GM19193 (cell line): ENCODE measurements around the gene ZNF236.

Experiments used
- POLR2A ChIP-seq: IDR thresholded peaks from 4 replicates; pipeline ENCODE4 v1.6.1; 2011; ENCODE audit not compliant: insufficient read depth, insufficient read length; ENCODE audit errors: extremely low read depth

ZNF236 gene

GRCh38 chr18:76991021-76991688 lies 168.8 kb downstream of the ZNF236 start:
- no peak for TF ChIP-seq POLR2A

- no peak for TF ChIP-seq POLR2A
Observed at GRCh38 chr18:76992226-76993084, 170.1 kb downstream of the ZNF236 start.

DNA sequence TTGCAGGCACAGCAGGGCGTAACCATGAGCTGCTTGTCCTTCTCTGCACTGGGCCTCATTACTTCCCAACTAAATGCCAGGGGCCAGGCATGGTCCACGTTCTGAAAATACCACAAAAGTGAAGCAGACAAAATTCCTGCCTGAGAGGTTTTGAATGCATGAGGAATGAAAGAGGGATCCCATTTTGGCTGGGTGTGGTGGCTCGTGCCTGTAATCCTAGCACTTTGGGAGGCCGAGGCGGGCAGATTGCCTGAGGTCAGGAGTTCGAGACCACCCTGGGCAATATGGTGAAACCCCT lies 170.7 kb downstream of the ZNF236 start:
- no peak for TF ChIP-seq POLR2A

DNA sequence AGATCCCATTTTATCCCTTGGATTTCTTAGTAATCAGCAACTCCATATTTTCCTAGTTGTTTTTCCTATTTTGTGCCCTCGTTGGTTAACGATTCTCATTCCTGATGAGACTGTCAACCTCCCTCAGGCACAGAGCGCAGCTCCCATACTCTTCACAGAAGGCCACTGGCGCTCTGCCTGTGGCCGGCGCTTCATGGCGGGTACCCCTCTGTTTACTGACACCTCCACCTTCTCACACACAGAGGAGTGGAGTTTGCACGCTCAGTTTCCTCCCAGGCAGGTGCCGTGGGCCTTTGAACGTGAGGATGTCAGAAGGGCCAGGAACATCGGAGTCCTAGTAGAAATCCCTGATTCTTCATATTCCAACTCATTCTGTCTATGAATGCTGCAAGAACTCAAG lies 171.2 kb downstream of the ZNF236 start:
- no peak for TF ChIP-seq POLR2A

DNA sequence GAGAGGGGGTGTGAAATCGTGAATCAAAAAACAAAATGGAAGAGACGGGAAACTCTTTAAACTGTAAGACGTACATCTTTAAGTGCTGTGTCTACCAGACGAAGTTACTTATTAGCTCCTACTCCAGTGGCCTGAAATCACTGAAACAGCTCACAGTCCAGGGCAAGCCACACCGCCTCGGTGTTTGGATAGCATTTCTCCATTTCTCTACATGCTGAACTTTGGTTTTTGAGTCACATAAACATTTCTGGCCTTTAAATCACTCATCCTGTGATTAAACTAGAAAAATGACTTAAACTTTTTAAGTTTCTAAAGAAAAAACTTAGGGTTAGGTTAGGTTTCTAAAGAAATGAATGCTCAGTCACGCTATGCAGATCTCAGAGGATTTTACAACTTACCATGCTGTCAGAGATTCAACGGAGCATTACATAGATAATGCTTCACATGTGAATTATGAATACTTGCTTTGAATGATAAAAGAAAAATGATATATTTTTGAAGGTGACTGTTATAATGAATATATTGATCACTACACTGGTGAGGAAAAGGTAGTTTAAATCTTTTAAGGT lies 171.8 kb downstream of the ZNF236 start:
- TF ChIP-seq POLR2A, result no peak

DNA sequence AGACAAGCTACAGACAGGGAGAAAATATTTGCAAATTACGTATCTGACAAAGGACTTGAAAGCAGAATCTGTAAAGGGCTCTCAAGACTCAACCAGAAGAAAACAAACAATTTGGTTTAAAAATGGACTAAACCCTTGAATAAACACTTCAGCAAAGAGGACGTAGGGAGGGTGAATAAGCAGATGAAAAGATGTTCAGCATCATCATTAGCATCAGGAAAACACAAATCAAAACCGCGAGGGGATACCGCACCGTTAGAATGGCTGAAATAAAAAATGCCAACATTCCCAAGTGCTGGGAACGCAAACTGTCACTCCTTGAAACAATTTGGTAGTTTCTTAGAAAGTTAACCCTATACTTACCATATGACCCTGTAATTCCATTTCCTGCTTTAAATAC lies 173.5 kb downstream of the ZNF236 start:
- no peak for TF ChIP-seq POLR2A

- no peak for TF ChIP-seq POLR2A
Observed at GRCh38 chr18:76996429-76996828, 174.1 kb downstream of the ZNF236 start.

DNA sequence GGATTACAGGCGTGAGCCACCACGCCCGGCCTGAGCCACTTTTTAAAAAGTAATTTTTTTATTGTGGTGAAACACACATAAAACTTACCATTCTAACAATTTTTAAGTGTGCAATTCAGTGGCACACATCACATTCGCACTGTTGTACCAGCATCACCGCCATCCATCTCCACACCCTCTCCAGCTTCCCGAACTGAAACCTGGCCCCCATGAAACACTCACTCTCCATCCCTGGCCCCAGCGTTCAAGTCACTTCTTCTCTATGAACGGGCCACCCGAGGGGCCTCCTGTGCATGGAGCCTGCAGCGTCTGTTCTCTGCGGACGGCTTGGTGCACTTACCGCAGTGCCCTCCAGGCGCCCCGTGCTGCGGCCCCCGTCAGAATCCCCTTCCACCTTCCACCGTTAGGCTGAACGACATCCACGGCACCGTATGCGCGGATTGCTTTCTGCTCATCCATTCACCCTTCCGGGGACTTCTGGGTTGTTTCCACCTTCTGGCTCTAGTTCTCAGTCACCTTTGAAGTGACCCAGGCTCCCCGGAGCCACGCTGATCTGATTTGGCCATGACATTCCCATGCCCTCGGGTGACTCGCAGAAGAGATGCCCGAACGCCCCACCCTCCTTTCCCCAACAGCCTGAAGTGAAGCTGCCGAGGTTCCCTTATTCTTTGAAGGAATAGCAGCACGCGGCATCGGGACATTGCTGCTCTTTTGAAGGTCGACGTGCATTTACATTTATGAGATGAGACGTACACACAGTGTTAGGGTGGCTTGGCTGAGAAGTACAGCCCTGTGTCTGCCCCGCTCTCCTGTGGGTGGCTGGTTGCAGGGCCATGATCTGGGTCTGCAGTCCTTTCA lies 175.8 kb downstream of the ZNF236 start:
- TF ChIP-seq POLR2A, result no peak

DNA sequence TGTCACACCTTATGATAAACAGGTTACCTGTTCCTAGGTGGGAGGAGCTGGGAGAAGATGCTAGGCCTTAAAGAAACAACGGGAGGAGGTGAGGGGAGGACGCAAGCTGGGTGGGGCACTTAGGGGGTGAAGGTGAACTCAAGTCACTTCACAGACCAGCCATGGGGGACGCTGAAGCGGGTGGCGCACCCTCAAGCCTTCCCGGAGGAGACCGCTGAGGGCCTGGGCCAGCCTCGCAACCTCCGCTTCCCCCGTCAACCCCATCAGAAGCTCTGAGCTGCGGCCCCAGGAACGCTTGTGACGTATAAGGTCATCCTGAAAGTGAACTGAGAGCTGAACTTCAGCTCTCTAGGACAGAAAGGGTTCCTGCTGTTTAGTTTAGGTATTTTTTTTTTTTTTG lies 176.7 kb downstream of the ZNF236 start:
- no peak for TF ChIP-seq POLR2A

- no peak for TF ChIP-seq POLR2A
Observed at GRCh38 chr18:77000527-77000926, 178.2 kb downstream of the ZNF236 start.

- no peak for TF ChIP-seq POLR2A
Observed at GRCh38 chr18:77001041-77001440, 178.7 kb downstream of the ZNF236 start.

GRCh38 chr18:77001979-77002378 lies 179.6 kb downstream of the ZNF236 start:
- TF ChIP-seq POLR2A, result no peak

DNA sequence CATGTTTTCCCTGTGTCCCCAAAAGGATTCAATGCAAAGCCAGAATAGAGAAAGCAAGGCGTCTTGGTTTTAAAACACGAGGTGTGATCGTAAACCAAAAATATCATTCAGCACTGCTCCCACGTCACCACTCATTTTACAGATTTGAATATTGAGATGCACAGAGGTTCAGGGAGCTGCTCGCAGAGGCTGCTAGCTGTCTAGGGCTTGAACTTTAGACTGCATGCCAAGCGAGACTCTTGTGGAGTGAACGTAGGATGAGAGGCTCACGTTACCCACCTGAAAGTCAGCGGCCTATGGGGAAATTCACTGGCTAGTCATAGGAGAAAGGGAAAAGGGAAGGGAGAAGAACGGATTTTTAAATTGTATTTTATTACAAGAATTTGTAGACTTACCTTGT lies 180.1 kb downstream of the ZNF236 start:
- no peak for TF ChIP-seq POLR2A

GRCh38 chr18:77003316-77003715 lies 181.0 kb downstream of the ZNF236 start:
- TF ChIP-seq POLR2A, result no peak

GRCh38 chr18:77004555-77005380 lies 182.4 kb downstream of the ZNF236 start:
- TF ChIP-seq POLR2A, result no peak

DNA sequence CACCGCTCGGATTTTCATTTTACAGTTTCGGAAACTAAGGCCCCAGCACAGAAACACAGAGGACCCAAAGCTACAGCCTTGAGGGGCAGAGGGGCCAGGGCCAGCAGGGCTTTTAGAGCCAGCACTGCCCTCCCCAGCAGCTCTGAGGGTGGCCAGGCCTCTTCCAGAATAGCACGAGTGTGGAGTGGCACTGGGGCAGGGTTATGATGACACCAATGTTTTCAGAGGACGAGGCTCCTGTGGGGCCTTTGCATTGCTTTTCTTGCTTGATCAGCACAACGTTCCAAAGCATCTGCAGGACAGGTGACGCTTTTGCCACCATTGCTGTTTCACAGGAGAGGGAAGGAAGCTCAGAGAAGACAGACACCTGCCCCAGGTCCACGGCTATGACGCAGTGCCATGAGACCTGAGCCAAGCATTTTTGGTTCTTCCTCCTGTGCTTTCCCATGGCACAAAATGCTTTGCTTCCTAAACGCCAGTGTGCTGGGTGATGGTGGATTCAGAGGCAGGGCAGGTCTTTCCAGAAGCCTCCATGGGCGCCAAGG lies 183.4 kb downstream of the ZNF236 start:
- no peak for TF ChIP-seq POLR2A
